HEK293 (cell line): ENCODE data around the gene WWOX.

Experiments used
- ATF2 ChIP-seq: fragments of 450-650 bp; formaldehyde crosslinking; IDR thresholded peaks from 2 replicates; pipeline ENCODE4 v1.5.1; 2016; ENCODE audit warnings: missing biosample characterization, missing genetic modification characterization, low read depth
- BCL6B ChIP-seq: fragments of 450-650 bp; formaldehyde crosslinking; IDR thresholded peaks from 2 replicates; pipeline ENCODE4 v1.5.1; 2017; ENCODE audit warnings: missing biosample characterization, missing genetic modification characterization
- FEZF1 ChIP-seq: fragments of 450-650 bp; formaldehyde crosslinking; IDR thresholded peaks from 2 replicates; pipeline ENCODE4 v1.5.1; 2016; ENCODE audit warnings: missing biosample characterization, missing genetic modification characterization
- KLF16 ChIP-seq: fragments of 450-650 bp; formaldehyde crosslinking; IDR thresholded peaks from 2 replicates; pipeline ENCODE4 v1.5.1; 2017; ENCODE audit warnings: missing biosample characterization, missing genetic modification characterization
- KLF8 ChIP-seq: fragments of 450-650 bp; formaldehyde crosslinking; IDR thresholded peaks from 2 replicates; pipeline ENCODE4 v1.5.1; 2016; ENCODE audit warnings: missing biosample characterization, missing genetic modification characterization
- KLF9 ChIP-seq: fragments of 450-650 bp; formaldehyde crosslinking; IDR thresholded peaks from 2 replicates; pipeline ENCODE4 v1.5.1; 2016; ENCODE audit warnings: missing biosample characterization, missing genetic modification characterization, low read depth
- MZF1 ChIP-seq: fragments of 450-650 bp; formaldehyde crosslinking; IDR thresholded peaks from 2 replicates; pipeline ENCODE4 v1.5.1; 2017; ENCODE audit warnings: missing biosample characterization, missing genetic modification characterization, borderline replicate concordance
- OSR2 ChIP-seq: fragments of 450-650 bp; formaldehyde crosslinking; IDR thresholded peaks from 2 replicates; pipeline ENCODE4 v1.5.1; 2016; ENCODE audit warnings: missing biosample characterization, missing genetic modification characterization
- OVOL3 ChIP-seq: fragments of 450-650 bp; formaldehyde crosslinking; IDR thresholded peaks from 2 replicates; pipeline ENCODE4 v1.5.1; 2016; ENCODE audit warnings: missing biosample characterization, missing genetic modification characterization
- SCRT1 ChIP-seq: fragments of 450-650 bp; formaldehyde crosslinking; IDR thresholded peaks from 2 replicates; pipeline ENCODE4 v1.5.1; 2016; ENCODE audit warnings: missing biosample characterization, missing genetic modification characterization, borderline replicate concordance
- SCRT2 ChIP-seq: fragments of 450-650 bp; formaldehyde crosslinking; IDR thresholded peaks from 2 replicates; pipeline ENCODE4 v1.5.1; 2016; ENCODE audit warnings: missing biosample characterization, missing genetic modification characterization
- TRIM28 ChIP-seq: IDR thresholded peaks from 2 replicates; pipeline ENCODE4 v1.6.1; 2011; ENCODE audit warnings: low read length, control low read depth, borderline replicate concordance
- TSHZ1 ChIP-seq: fragments of 450-650 bp; formaldehyde crosslinking; IDR thresholded peaks from 2 replicates; pipeline ENCODE4 v1.5.1; 2016; ENCODE audit warnings: missing biosample characterization, missing genetic modification characterization, borderline replicate concordance
- WT1 ChIP-seq: fragments of 450-650 bp; formaldehyde crosslinking; IDR thresholded peaks from 2 replicates; pipeline ENCODE4 v1.5.1; 2016; ENCODE audit warnings: missing biosample characterization, missing genetic modification characterization
- ZBTB17 ChIP-seq: fragments of 450-650 bp; formaldehyde crosslinking; IDR thresholded peaks from 2 replicates; pipeline ENCODE4 v1.5.1; 2016; ENCODE audit warnings: missing biosample characterization, missing genetic modification characterization
- ZBTB49 ChIP-seq: fragments of 450-650 bp; formaldehyde crosslinking; IDR thresholded peaks from 2 replicates; pipeline ENCODE4 v1.5.1; 2016; ENCODE audit warnings: missing biosample characterization, missing genetic modification characterization, low read depth
- ZEB2 ChIP-seq: fragments of 450-650 bp; formaldehyde crosslinking; IDR thresholded peaks from 2 replicates; pipeline ENCODE4 v1.5.1; 2016; ENCODE audit warnings: missing biosample characterization, missing genetic modification characterization
- ZFP37 ChIP-seq: fragments of 450-650 bp; formaldehyde crosslinking; IDR thresholded peaks from 2 replicates; pipeline ENCODE4 v1.5.1; 2016; ENCODE audit warnings: missing biosample characterization, missing genetic modification characterization
- ZFP69B ChIP-seq: fragments of 450-650 bp; formaldehyde crosslinking; IDR thresholded peaks from 2 replicates; pipeline ENCODE4 v1.5.1; 2016; ENCODE audit warnings: missing biosample characterization, missing genetic modification characterization
- ZNF10 ChIP-seq: fragments of 450-650 bp; formaldehyde crosslinking; IDR thresholded peaks from 2 replicates; pipeline ENCODE4 v1.5.1; 2017; ENCODE audit warnings: missing biosample characterization, missing genetic modification characterization
- ZNF24 ChIP-seq: fragments of 450-650 bp; formaldehyde crosslinking; IDR thresholded peaks from 2 replicates; pipeline ENCODE4 v1.5.1; 2016; ENCODE audit warnings: missing biosample characterization, missing genetic modification characterization
- ZNF394 ChIP-seq: fragments of 450-650 bp; formaldehyde crosslinking; IDR thresholded peaks from 2 replicates; pipeline ENCODE4 v1.5.1; 2016; ENCODE audit warnings: missing biosample characterization, missing genetic modification characterization, mild to moderate bottlenecking, moderate library complexity, borderline replicate concordance
- ZNF473 ChIP-seq: fragments of 450-650 bp; formaldehyde crosslinking; IDR thresholded peaks from 2 replicates; pipeline ENCODE4 v1.5.1; 2017; ENCODE audit warnings: missing biosample characterization, missing genetic modification characterization
- ZNF548 ChIP-seq: fragments of 450-650 bp; formaldehyde crosslinking; IDR thresholded peaks from 2 replicates; pipeline ENCODE4 v1.5.1; 2016; ENCODE audit warnings: missing biosample characterization, missing genetic modification characterization
- ZNF776 ChIP-seq: fragments of 450-650 bp; formaldehyde crosslinking; IDR thresholded peaks from 2 replicates; pipeline ENCODE4 v1.5.0; 2017; ENCODE audit warnings: missing biosample characterization, missing genetic modification characterization, borderline replicate concordance
- ZNF843 ChIP-seq: fragments of 450-650 bp; formaldehyde crosslinking; IDR thresholded peaks from 2 replicates; pipeline ENCODE4 v1.5.1; 2016; ENCODE audit warnings: missing biosample characterization, missing genetic modification characterization
- ZSCAN16 ChIP-seq: fragments of 450-650 bp; formaldehyde crosslinking; IDR thresholded peaks from 2 replicates; pipeline ENCODE4 v1.5.1; 2016; ENCODE audit warnings: missing biosample characterization, missing genetic modification characterization
- ZSCAN30 ChIP-seq: fragments of 450-650 bp; IDR thresholded peaks from 2 replicates; pipeline ENCODE4 v1.5.1; 2018; ENCODE audit warnings: missing biosample characterization, mild to moderate bottlenecking, missing genetic modification characterization, moderate library complexity
- TF ChIP-seq, protein P1 (sequence below): fragments of 450-650 bp; IDR thresholded peaks from 2 replicates; pipeline ENCODE4 v1.5.1; 2018; ENCODE audit warnings: missing biosample characterization, missing genetic modification characterization

Gene WWOX

GRCh38 chr16:78184238-78185183, 85.1 kb downstream of the WWOX start (continued):
- TF ChIP-seq ZSCAN30 (tag by site-specific recombination): peak; percentile 72; the same call in 1 of the 2 replicates
- TF ChIP-seq OSR2 (tag by site-specific recombination): peak; percentile 93
- no peak for TF ChIP-seq ZNF473 (tag by site-specific recombination)
- peak; percentile 36; the same call in 1 of the 2 replicates for TF ChIP-seq TRIM28
- peak; percentile 48; the same call in 1 of the 2 replicates for TF ChIP-seq ZBTB49 (tag by site-specific recombination)
- no peak for TF ChIP-seq ZFP37 (tag by site-specific recombination)
- TF ChIP-seq KLF16 (tag by site-specific recombination): peak; percentile 39; the same call in 1 of the 2 replicates
- peak; percentile 50; the same call in 1 of the 2 replicates for TF ChIP-seq ZSCAN16
- no peak for TF ChIP-seq KLF9
- peak; percentile 83; the same call in 1 of the 2 replicates for TF ChIP-seq TSHZ1
- peak; percentile 81; the same call in 1 of the 2 replicates for TF ChIP-seq ZFP69B (tag by site-specific recombination)
- TF ChIP-seq, protein P1, sequence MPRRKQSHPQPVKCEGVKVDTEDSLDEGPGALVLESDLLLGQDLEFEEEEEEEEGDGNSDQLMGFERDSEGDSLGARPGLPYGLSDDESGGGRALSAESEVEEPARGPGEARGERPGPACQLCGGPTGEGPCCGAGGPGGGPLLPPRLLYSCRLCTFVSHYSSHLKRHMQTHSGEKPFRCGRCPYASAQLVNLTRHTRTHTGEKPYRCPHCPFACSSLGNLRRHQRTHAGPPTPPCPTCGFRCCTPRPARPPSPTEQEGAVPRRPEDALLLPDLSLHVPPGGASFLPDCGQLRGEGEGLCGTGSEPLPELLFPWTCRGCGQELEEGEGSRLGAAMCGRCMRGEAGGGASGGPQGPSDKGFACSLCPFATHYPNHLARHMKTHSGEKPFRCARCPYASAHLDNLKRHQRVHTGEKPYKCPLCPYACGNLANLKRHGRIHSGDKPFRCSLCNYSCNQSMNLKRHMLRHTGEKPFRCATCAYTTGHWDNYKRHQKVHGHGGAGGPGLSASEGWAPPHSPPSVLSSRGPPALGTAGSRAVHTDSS (tag by site-specific recombination): no peak
- no peak; the same call in none of the 2 replicates for TF ChIP-seq ZBTB17 (tag by site-specific recombination)
- peak; percentile 78 for TF ChIP-seq WT1 (tag by site-specific recombination)
- TF ChIP-seq ZEB2: peak; percentile 95
- 0 out of 2 replicates have a peak, but pooled peaks have one; percentile 48 for TF ChIP-seq SCRT1 (tag by site-specific recombination)
- peak; percentile 99 for TF ChIP-seq ZNF843 (tag by site-specific recombination)
- TF ChIP-seq ATF2 (tag by site-specific recombination): peak; percentile 75
- TF ChIP-seq MZF1 (tag by site-specific recombination): peak; percentile 96
- TF ChIP-seq ZNF24 (tag by site-specific recombination): 0 out of 2 replicates have a peak, but pooled peaks have one; percentile 57
- TF ChIP-seq FEZF1: peak; percentile 98
- TF ChIP-seq BCL6B (tag by site-specific recombination): peak; percentile 44
- peak; percentile 38; the same call in 1 of the 2 replicates for TF ChIP-seq SCRT2
- TF ChIP-seq ZNF548 (tag by site-specific recombination): no peak
- TF ChIP-seq ZNF10: 0 out of 2 replicates have a peak, but pooled peaks have one; percentile 41
- TF ChIP-seq KLF8 (tag by site-specific recombination): 0 out of 2 replicates have a peak, but pooled peaks have one; percentile 27
- TF ChIP-seq ZNF394: peak; percentile 15; the same call in 1 of the 2 replicates
- TF ChIP-seq OVOL3: peak; percentile 95
- no peak for TF ChIP-seq ZNF776 (tag by site-specific recombination)
